Effector memory CD8-positive, alpha-beta T cell (primary cell): ENCODE data around the gene GRXCR2.

Experiments
- ATAC-seq: fragments of 150-1000 bp; cut with Tn5 transposase; replicated peaks from 2 replicates; pipeline ENCODE4 v1.10.0; 2021; ENCODE audit warnings: mild to moderate bottlenecking, moderate library complexity
- DNase-seq, 3 experiments: peaks; one replicate each; pipeline ENCODE4 v3.0.0; 2021
- H3K27ac Mint-ChIP-seq, 2 donors: one replicate each; pipeline ENCODE4 v1.8.0; 2022; ENCODE audit warnings: mild to moderate bottlenecking in 2 of 2, mixed read lengths in 2 of 2, moderate library complexity in 2 of 2
- H3K27me3 Mint-ChIP-seq, 2 donors: one replicate each; pipeline ENCODE4 v1.8.0; 2022; ENCODE audit warnings: mixed read lengths in 2 of 2
- H3K36me3 Mint-ChIP-seq: one replicate; pipeline ENCODE4 v1.8.0; 2022; ENCODE audit warnings: mild to moderate bottlenecking, moderate library complexity, mixed read lengths; ENCODE audit not compliant: insufficient read depth
- H3K4me1 Mint-ChIP-seq, 2 donors: one replicate each; pipeline ENCODE4 v1.8.0; 2022; ENCODE audit warnings: low read depth in 2 of 2, mixed read lengths in 2 of 2
- H3K4me3 Mint-ChIP-seq, 2 donors: one replicate each; pipeline ENCODE4 v1.8.0; 2022; ENCODE audit warnings: mild to moderate bottlenecking in 2 of 2, mixed read lengths in 2 of 2, moderate library complexity in 2 of 2
- H3K9me3 Mint-ChIP-seq, 2 donors: one replicate each; pipeline ENCODE4 v1.8.0; 2022; ENCODE audit warnings: mixed read lengths in 2 of 2

The GRXCR2 gene

DNA sequence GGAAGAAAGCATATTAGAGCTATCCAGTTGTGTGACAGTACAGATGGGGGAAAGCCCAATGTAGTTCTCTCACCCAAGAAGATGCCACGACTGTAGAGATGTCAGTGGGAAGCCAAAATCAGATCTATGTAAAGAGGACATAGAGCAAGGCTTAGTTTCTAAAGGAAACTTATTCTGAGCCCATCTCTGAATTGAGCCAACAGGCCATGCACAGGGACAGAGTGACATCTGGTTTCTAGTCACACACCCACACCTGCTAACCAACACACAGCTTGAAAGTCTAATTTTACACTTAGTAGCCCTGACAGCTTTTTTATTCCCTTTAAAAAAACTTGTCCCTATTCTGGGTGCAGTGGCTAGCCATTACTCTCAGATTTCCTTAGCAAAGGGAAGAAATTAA, 59.9 kb downstream of the GRXCR2 start:
- Mint-ChIP-seq H3K27me3 (no peaks in the 10 kb centered on the region), H3K4me1 (no peaks in the 10 kb centered on the region), H3K27ac (no peak overlapping the region), H3K4me3 (no peak overlapping the region), H3K36me3 (no peaks in the 10 kb centered on the region), H3K9me3 (no peaks in the 10 kb centered on the region)
- no peak for ATAC-seq
- DNase-seq: no peak

DNA sequence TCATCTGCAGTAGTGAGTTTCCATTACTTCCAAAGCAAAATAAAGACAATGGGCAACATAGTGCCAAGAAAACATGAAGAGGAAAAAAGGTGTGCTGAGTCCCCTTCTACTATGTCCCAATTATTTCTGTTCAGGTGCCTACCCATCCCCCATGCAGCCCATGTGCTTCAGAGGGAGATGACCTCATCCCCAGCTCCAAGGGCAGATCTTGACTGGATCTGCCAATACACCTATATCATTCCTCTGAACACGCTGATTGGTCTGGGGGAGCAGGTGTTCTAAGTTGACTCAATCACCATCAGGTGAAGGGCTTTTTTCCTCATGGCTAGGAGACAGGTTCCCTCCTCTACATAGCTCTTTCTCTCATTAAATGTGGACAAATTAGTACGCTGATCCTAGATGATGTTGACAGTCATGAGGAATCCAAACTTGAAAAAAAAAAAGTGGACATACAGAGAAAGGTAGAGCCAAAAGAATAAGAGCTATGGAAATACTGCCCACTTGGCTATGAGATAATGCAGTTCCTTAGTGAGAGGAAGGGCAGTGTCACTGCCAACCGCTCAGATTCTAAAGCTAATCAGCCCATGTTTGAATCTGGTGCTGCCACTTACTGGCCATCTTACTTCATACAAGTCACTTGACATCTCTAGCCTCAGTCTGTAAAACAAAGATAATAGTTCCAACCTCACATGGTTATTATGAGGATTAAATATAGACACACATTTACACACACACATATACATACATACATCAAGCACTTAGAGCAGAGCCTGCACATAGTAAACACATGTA, 60.8 kb downstream of the GRXCR2 start:
- no peaks in the 10 kb centered on the region for H3K4me1 Mint-ChIP-seq
- no peaks in the 10 kb centered on the region for H3K27me3 Mint-ChIP-seq
- ATAC-seq: no peak
- no peaks in the 10 kb centered on the region for H3K9me3 Mint-ChIP-seq
- no peak overlapping the region for H3K27ac Mint-ChIP-seq
- H3K4me3 Mint-ChIP-seq: no peak overlapping the region
- no peaks in the 10 kb centered on the region for H3K36me3 Mint-ChIP-seq
- no peak for DNase-seq
